ENCODE measurements around the gene CSF2RB. TPM values are rescaled to one million over a fixed set of nuclear protein-coding genes. Genes with fewer than 3 reads are reported as not detected.

CSF2RB gene
- total and polyA plus RNA-seq, 2 donors (not counting 3 experiments of a cell fraction or from before 2014, with no cell fraction given) = 20.6 to 68.2 TPM

GRCh38 chr22:36958366-36958765, 44.9 kb downstream of the CSF2RB start:
- intact Hi-C loops (cut with micrococcal nuclease) (no loop called here), dilution Hi-C loops (cut with MboI; ENCODE audit: extremely low pct_ligation_motif_present, low sequenced_read_pairs) (no loop called here)
- TF ChIP-seq GATA2 (IDR thresholded peaks at IDR 0.05; ENCODE audit: insufficient read depth, insufficient read length, low read depth, low read length) (no peak), POLR2A (IDR thresholded peaks at IDR 0.05; ENCODE audit: low read depth, low read length) (no peak)
- H3K36me3 ChIP-seq (ENCODE audit: control insufficient read depth in 2 of 2, extremely low read depth in 1 of 2, insufficient read depth in 2 of 2, low read length in 2 of 2) = no peaks in the 10 kb centered on the region
- H3K79me2 ChIP-seq (ENCODE audit: control insufficient read depth, insufficient read depth, low read length) = no peaks in the 10 kb centered on the region
- no peaks in the 10 kb centered on the region for H3K9me3 ChIP-seq (replicated peaks; ENCODE audit: control insufficient read depth, insufficient read depth, low read length)
- no peak overlapping the region for H3K4me3 ChIP-seq (replicated peaks in 1 of 3; ENCODE audit: insufficient read depth in 1 of 3, low read depth in 1 of 3, low read length in 3 of 3)
- peaks cover 11 to 16% of the 10 kb centered on the region in 2 experiments for H3K27me3 ChIP-seq (ENCODE audit: control insufficient read depth in 2 of 2, insufficient read depth in 2 of 2, low read length in 2 of 2)
- FAIRE-seq (no peak), DNase-seq (ENCODE audit: low read depth, low spot score) (no peak)
- CTCF ChIA-PET = interaction anchor here (1.4 kb wide), 1 partner anchor 22 kb away, joined by 3 read pairs; no protein-coding TSS in a partner anchor
- no peak overlapping the region for H3K9ac ChIP-seq (replicated peaks; ENCODE audit: extremely low read depth, insufficient read depth, low read length)
- no TSS peak for BruUV-seq (replicated peaks)
- no peak overlapping the region for H2AFZ ChIP-seq (ENCODE audit: low read depth, low read length)
- no peaks in the 10 kb centered on the region for H3K4me1 ChIP-seq (ENCODE audit: control insufficient read depth, extremely low read depth, insufficient read depth, low read length)
- no peak overlapping the region for H3K4me2 ChIP-seq (ENCODE audit: insufficient read depth, low read length)
- no peaks in the 10 kb centered on the region for H3K9me1 ChIP-seq (replicated peaks; ENCODE audit: control insufficient read depth, extremely low read depth, insufficient read depth, low read length)
- H3K27ac ChIP-seq (ENCODE audit: insufficient read depth, low read depth, low read length) = no peak overlapping the region
- no peaks in the 10 kb centered on the region for H4K20me1 ChIP-seq (replicated peaks; ENCODE audit: control insufficient read depth, extremely low read depth, insufficient read depth, low read length)
- POLR2A ChIA-PET = no interaction called here

- no peak for DNase-seq (ENCODE audit: low read depth, low spot score)
- ChIA-PET POLR2A (no interaction called here), CTCF (no interaction called here)
- H3K9ac ChIP-seq (replicated peaks; ENCODE audit: extremely low read depth, insufficient read depth, low read length) = no peak overlapping the region
- H3K79me2 ChIP-seq (ENCODE audit: control insufficient read depth, insufficient read depth, low read length) = no peaks in the 10 kb centered on the region
- no peak overlapping the region for H3K27ac ChIP-seq (ENCODE audit: insufficient read depth, low read depth, low read length)
- TF ChIP-seq JUN (IDR thresholded peaks at IDR 0.05; ENCODE audit: borderline replicate concordance, insufficient read depth, insufficient read length, low read depth) (no peak), MAX (IDR thresholded peaks at IDR 0.05; ENCODE audit: insufficient read depth, insufficient read length) (no peak), EZH2 (IDR thresholded peaks at IDR 0.05; ENCODE audit: borderline replicate concordance, low read depth, low read length, severe bottlenecking) (no peak), POLR2A (IDR thresholded peaks at IDR 0.05; ENCODE audit: low read depth, low read length) (no peak), POLR2AphosphoS5 (IDR thresholded peaks at IDR 0.05; ENCODE audit: insufficient read depth, low read depth, low read length) (no peak), FOS (IDR thresholded peaks at IDR 0.05; ENCODE audit: borderline replicate concordance, insufficient read depth, low read length) (no peak), GATA2 (IDR thresholded peaks at IDR 0.05; ENCODE audit: insufficient read depth, insufficient read length, low read depth, low read length) (no peak), CTCF (IDR thresholded peaks at IDR 0.05; ENCODE audit: extremely low read depth in 1 of 2, insufficient read depth in 1 of 2, low read depth in 1 of 2, low read length in 2 of 2) (no peak), MYC (IDR thresholded peaks at IDR 0.05; ENCODE audit: low read depth, low read length) (no peak)
- dilution Hi-C loops (cut with MboI; ENCODE audit: extremely low pct_ligation_motif_present, low sequenced_read_pairs) (no loop called here), intact Hi-C loops (cut with micrococcal nuclease) (no loop called here)
- H3K4me3 ChIP-seq (replicated peaks in 1 of 3; ENCODE audit: insufficient read depth in 1 of 3, low read depth in 1 of 3, low read length in 3 of 3) = no peak overlapping the region
- H3K4me1 ChIP-seq (ENCODE audit: control insufficient read depth, extremely low read depth, insufficient read depth, low read length) = no peaks in the 10 kb centered on the region
- no peaks in the 10 kb centered on the region for H4K20me1 ChIP-seq (replicated peaks; ENCODE audit: control insufficient read depth, extremely low read depth, insufficient read depth, low read length)
- H3K4me2 ChIP-seq (ENCODE audit: insufficient read depth, low read length) = no peak overlapping the region
- no peak overlapping the region for H2AFZ ChIP-seq (ENCODE audit: low read depth, low read length)
- peaks cover 16% of the 10 kb centered on the region in 2 experiments for H3K27me3 ChIP-seq (ENCODE audit: control insufficient read depth in 2 of 2, insufficient read depth in 2 of 2, low read length in 2 of 2)
- no peaks in the 10 kb centered on the region for H3K9me3 ChIP-seq (replicated peaks; ENCODE audit: control insufficient read depth, insufficient read depth, low read length)
- no peaks in the 10 kb centered on the region for H3K36me3 ChIP-seq (ENCODE audit: control insufficient read depth in 2 of 2, extremely low read depth in 1 of 2, insufficient read depth in 2 of 2, low read length in 2 of 2)
- no TSS peak for BruUV-seq (replicated peaks)
- FAIRE-seq = no peak
- H3K9me1 ChIP-seq (replicated peaks; ENCODE audit: control insufficient read depth, extremely low read depth, insufficient read depth, low read length) = no peaks in the 10 kb centered on the region
Measured at GRCh38 chr22:36961626-36962025, 48.2 kb downstream of the CSF2RB start.
